ENCODE data around the gene RAB27A.

GRCh38 chr15:55268176-55268695 is 21.4 kb downstream of the RAB27A start:
- no peak for TF ChIP-seq CTCF (conservative IDR thresholded peaks at IDR 0.05)
- TF ChIP-seq EZH2 (IDR thresholded peaks at IDR 0.05; ENCODE audit: low read depth) = no peak

Data from PC-9 (cell line).